Stimulated activated CD8-positive, alpha-beta memory T cell treated with anti-CD3 and anti-CD28 coated beads, Interleukin-4, amount 100 ng/mL, for 4 hours (primary cell): ENCODE results near the gene TLE5.
"Not testable (repeated sequence)": the region's sequence is repeated elsewhere in the genome, so short reads cannot be mapped to it uniquely, and the experiment has no call there.

Experiments used
- DNase-seq, 2 donors: peaks; one replicate each; pipeline ENCODE4 v3.0.0-alpha.2; 2020; ENCODE audit warnings: low read depth in 2 of 2, low spot score in 1 of 2

The TLE5 gene

DNA sequence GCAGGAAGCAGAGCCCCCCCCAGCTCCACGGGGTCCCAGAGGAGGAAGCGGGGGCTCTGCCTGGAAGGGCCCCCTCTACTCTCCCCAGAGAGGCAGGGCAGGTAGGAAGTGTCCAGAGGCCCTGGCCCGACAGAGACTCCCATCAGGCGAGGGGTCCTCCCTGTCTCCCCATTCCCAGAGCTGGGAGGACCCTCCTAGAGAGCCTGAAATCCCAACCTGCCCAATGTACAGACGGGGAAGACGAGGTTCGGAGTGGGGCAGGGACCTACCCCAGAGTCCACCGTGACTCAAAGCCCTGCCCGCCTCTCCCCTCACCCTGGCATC, 34.4 kb downstream of the TLE5 start:
- no peak for DNase-seq

DNA sequence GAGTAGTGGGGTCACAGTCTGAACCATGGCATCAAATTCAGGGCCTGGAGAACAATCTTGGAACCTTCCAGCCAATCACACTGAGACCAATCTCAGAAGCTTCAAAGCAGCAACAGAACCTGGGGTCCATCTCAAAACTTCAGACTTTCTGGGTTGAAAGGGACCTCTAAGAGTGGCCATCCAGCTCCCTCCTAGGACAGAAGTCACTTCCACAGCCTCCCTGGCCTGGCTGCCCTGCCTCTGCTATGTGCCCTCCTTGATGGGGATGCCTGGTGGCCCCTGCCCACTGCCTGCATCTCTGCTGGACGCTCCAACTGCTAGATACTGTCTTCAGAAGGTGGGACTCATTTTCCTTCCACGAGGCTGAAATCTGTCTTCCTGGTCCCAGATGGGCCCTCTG, 35.0 kb downstream of the TLE5 start:
- no peak for DNase-seq

DNA sequence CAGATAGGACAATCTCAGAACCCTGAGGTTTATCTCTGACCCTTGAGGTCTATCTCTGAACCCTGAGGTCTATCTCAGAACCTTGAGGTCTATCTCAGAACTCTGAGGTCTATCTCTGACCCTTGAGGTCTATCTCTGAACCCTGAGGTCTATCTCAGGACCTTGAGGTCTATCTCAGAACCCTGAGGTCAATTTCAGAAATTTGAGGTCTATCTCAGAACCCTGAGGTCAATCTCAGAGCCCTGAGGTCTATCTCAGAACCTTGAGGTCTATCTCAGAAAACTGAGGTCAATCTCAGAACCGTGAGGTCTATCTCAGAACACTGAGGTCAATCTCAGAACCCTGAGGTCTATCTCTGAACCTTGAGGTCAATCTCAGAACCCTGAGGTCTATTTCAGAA, 35.5 kb downstream of the TLE5 start:
- DNase-seq, result no peak

DNA sequence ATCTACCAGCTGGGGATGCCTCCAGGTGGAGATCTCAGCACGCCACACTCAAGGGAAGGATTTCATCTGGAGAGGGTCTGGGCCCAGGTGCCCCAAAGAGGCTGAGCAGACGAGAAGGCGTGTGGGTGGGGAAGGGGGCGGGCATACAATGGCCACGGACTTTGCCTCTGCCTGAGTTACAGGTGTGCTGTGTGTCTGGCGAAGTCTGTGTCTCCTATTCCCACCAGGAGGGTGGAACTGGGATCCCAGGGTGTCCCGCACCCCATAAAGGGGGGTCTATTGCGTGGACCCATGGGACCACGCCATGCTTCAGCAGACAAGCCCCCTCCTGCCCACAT, 36.8 kb downstream of the TLE5 start:
- DNase-seq, result no peak

DNA sequence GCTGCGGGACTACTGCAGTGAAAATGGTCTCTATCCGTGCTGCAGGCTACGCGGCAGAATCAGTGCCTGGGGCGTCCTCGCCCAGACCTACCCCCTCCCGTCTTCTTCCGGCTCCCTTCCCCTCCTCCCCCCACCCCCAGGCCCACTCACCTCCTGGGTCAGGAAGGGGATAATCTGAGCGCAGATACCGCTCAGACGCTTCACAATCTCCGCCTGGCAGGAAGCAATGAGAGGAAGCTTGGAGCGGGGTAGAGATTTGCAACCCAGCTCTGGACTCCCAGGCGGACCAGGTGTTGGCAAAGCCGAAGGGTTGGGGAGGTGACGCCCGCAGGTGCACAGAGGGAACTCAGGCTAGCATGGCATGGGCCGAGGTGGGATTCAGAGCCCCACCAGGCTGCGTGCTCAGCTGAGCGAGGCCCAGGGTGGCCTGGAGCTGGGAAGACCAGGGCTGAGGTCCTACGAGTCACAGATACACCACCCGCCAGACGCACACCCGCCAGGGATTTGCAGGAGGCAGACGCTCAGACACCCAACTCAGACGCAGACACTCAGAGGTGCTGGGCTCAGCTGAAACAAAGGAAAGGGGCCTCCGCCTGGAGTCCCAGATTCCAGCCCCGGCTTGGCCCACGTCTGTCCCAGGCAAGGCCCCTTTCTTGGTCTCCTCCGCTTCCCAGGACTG, 37.3 kb downstream of the TLE5 start:
- no peak for DNase-seq

DNA sequence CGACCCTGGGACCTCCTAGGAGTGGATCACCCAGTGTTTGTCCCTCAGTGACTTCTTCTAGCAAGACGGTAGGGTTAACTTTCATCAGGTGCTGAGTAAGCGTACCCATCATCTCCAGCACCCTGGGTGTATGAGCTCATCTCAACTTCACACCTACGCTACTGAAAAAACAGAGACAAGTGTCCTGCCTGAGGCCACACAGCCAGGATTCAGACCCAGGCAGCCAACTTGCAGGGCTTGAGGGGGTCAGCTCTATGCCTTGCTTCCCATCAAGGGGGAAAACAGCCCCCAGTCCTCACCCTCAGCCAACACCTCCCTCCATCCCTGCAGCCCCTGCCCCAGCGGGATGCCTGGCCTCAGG, 37.8 kb downstream of the TLE5 start:
- no peak for DNase-seq

DNA sequence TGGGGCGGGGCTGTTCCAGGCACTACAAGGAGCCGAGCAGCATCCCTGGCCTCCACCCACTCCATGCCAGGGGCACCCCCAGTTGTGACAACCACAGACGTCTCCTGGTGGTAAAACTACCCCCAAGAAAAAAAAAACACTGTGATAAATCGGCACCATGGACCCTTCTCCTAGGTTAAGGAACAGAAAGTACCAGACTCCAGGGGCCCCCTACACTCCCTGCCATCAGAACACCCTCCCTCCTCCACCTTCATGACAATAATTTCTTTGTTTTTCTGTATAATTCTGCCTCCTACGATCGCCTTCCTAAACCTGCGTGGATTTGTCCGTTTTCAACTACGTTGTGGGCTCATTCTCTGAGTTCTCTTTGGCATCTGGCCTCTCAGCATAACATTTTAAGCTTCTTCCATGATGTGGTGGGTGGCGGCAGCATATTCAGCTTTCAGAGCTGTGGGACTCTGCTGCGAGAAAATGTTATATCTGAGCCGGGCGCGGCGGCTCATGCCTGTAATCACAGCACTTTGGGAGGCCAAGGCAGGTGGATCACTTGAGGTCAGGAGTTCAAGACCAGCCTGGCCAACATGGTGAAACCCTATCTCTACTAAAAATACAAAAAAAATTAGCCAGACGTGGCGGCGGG, 41.9 kb downstream of the TLE5 start:
- no peak for DNase-seq

DNA sequence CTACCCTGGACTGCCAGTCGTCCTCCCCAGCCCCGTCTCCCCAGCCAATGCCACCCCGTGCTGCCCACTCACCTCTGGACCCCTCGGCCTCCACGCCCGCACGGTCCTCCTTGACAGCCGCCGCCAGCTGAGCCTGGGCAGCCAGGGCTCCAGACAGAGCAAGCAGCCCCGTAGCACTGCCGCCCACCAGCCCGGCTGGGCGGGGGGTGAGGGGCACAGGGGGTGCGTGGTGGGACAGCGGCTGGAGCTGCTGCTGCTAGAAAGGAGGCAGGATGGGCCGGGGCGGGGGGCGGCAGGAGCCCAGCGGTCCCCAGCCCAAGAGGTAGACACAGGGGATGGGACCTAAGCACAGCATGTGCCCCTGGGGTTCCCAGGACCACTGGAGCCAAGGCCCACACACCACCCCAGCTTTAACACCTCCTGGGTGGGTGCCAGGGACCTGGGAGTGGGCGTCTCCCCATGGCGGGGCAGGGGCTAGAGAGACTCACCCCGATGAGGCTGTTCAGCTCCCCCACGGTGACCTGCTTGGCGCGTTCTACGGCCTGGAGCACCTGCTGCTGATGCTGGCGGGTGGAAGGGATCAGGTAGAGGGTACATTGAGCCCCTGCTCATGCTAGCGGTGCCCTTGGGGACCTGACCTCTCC, 43.0 kb downstream of the TLE5 start:
- DNase-seq, result no peak

DNA sequence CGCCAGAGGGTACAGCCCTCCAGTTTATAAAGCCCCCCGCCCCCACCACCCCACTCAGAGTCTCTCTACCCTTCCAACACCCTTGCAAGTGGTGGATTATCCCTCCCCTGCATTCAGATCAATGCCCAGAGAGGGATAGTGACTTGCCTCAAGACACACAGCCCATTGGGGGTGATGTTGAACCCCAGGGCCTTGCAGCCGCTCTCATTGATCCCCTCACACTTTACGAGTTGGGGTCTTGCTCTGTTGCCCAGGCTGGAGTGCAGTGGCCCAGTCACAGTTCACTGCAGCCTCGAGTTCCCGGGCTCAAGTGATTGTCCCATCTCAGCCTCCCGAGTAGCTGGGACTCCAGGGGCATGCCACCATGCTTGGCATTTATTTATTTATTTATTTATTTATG, 44.4 kb downstream of the TLE5 start:
- DNase-seq, result no peak

DNA sequence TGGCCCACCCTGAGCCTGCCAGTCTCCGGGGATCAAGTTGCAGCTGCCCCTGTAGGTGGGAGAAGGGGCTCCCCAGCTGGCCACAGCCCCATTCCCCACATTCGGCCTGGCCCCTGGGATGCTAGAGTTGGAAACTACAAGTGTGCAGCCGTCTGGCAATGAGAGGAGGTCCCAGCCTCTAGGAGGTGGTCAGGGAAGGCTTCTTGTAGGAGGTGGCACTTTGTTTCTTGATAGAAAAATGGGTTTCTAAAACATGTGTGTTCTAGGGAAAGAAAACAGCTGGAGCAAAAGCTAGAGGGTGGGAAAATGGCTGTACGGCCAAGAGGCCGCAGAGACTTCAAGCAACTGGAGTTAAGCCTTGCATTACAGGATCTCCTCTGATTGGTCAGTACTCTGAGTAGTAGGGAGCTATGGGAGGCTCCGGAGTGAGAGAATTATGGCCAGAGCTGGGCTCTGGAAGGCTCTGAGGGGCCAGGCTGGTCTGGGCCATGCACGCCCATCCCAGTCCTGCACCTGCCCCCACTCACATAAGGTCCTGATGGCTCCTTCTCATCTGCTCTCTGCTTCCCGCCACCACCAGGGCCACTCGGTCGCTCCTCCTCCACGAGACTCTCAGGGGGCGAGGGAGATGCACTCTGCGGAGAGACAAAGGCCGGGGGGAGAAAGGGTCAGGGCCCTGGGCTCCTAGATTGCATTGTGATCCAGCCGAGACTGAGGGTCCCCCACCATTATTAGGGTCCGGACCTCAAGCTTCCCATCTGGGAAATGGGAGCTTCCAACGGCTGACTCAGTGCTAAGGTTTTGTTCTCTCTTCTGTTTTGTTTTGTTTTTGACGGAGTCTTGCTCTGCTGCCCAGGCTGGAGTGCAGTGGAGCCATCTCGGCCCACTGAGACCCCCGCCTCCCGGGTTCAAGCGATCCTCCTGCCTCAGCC, 46.9 kb downstream of the TLE5 start:
- DNase-seq, result no peak

DNA sequence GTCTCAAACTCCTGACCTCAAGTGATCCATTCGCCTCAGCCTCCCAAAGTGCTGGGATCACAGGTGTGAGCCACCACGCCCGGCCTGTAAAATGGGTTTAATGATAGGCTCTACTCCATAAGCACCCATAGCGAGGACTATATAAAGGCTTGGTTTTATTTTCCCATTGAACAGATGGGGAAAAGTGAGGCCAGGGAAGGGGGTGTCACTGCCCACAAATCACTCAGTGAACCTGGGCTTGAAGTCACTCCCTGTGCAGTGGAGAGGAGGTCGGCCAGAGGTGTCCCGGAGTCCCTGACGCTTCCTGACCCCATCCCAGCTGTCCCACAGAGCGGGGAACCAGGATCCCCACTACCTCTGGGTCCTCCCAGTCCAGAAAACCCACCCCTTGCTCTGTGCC, 48.2 kb downstream of the TLE5 start:
- DNase-seq, result no peak

DNA sequence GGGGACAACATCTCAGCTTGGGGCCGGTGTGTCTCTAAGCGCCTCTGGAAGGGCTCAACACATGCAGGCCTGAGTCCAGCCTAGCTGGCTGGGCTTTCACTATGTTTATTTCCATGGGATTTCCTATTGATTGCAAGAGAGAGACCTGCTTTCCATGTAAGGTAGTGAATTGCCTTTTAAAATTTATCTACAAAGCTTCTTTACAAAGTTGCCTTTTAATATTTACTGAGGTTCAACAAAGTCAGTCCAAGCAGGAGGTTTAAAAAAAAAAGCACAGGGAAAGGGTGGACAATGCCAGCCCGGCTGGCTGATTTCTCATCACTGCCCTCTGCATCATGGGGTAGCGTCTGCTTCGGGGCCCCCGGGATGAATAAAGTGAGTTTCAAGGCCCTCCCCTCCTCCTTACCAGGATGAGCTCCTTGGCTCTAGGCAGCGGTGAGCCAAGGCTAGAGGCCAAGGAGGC, 49.0 kb downstream of the TLE5 start:
- DNase-seq, result no peak

DNA sequence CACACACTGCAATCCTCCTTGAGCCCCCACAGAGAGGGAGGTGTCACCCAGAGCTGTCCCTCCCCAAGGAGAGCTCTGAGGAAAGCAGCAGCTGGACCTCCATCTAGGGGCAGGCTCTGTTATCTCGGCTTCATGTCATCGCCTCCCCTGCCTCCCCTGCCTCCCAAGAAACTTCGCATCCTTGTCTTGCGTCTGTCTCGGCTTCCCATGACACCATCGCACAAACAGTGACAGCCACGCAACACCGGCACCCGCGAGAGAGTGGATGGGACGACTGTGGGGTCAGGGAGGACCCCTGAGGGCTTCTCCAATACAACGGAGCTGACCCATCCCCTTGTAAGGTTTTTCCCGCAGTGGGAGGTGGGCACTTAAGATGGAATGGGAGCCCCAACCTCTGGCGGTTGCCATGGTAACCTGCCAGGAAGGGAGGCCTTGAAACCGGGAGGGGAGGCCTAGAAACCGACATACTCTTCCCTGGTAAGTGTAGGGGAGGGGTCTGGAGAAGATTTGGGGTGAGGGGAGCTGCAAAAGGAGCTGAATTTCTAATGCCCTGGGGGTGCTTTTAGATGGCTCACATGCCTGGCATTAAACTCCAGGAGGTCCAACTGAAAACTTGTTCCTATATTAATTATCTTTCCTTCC, 49.6 kb downstream of the TLE5 start:
- DNase-seq, result no peak

DNA sequence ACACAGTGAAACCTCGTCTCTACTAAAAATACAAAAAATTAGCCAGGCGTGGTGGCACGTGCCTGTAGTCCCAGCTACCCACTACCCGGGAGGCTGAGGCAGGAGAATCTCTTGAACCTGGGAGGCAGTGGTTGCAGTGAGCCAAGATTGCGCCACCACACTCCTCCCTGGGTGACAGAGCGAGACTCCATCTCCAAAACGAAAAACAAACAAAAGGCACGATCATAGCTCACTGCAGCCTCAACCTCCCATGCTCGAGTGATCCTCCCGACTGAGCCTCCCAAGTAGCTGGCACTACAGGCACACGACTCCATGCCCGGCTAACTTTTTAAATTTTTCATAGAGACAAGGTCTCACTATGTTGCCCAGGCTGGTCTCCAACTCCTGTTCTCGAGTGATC, 50.2 kb downstream of the TLE5 start:
- DNase-seq, result not testable (repeated sequence)

DNA sequence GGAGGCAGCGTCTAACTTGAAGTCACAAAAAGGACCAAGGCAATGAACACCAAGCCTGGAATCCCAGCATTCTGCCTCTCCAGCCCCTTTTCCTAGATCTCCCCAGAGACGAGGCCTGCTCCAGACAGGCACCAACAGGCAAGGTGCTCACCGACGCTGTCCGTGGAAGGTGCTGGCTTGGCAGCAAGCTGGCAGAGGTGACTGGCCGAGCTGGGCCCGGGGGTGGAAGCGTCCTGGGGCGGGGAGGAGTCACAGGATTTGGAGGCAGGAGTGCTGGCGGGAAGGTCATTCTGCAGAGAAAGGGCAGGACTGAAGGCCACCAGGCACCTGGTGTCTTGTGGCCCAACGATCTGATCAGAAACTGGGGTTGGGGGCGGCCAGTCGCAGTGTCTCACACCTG, 51.4 kb downstream of the TLE5 start:
- no peak for DNase-seq

DNA sequence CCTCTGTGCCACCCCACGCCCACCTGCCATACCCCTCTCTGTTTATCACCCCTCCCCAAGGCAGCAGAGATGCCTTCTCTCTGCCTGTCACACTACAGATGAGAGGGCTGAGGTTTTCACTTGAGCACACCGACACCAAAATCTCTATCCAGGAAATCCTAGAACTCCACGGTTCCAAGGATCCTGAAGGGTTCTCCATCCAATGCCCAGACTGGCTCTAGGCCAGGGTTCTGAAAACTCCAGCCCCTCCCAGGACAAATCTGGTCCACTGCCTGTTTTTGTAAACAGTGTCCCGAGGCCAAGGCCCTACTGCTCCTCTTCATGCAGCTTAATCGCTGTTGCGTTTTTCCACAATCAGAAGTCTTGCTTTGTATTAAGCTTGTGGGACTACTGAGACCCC, 53.3 kb downstream of the TLE5 start:
- no peak for DNase-seq

DNA sequence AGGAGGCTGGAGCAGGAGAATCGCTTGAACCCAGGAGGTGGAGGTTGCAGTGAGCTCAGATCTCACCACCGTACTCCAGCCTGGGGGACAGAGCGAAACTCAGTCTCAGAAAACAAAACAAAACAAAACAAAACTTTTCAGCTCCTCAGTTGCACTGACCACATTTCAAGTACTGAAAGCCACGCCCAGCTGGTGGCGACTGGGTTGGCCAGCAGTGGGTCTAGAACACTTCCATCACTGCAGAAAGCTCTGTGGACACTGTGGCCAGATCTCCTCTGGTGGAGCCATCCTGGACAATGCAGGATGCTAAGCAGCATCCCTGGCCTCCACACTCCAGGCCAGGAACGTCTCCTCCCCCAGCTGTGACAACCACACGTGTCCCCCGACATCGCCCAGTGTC, 54.3 kb downstream of the TLE5 start:
- no peak for DNase-seq

DNA sequence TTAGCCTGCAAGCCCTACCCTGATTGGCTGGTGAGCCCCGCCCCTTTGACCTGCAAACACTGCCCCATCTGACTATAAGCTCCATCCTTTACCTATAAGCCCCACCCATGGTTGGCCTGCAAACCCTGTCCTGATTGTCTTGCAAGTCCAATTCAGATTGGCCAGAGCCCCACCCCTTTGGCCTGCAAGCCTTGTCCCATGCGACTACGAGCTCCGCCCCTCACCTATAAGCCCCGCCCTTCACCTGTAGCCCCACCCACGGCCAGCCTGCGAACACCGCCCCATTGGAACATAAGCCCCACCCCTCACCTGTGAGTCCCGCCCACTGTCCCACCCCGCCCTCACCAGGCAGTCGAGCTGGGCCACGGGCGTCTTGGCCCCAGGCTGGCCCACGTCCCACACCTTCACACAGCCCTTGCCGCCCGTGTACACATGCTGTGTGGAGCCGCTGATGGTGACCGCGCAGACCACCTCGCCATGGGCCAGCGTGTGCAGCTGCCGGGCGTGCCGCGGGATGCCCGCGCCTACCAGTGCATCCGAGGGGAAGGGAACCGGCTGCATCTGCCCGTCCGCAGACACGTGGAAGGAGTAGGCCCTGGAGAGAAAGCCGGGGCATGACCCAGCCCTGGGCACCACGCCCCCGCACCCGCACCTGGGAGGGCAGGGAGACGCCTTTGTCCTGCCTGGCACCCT, 56.1 kb downstream of the TLE5 start:
- DNase-seq, result no peak

DNA sequence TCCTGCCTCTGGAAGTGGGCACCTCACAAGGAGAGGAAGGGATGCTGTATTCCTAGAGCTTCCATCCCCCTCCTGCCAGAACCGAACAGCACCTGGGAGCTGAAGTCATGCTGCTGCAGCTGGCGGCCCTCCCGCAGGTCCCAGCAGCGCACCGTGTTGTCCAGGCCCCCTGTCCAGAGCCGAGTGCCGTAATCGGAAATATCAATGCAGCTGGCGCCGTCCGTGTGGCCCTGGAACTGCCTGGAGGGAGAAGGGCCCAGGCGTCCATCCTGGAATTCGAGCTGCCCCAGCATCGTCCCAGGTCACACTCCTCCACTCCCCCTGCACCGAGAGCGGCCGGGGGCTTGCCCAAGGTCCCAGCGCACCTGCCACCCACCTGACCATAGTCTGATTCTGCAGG, 57.0 kb downstream of the TLE5 start:
- no peak for DNase-seq

DNA sequence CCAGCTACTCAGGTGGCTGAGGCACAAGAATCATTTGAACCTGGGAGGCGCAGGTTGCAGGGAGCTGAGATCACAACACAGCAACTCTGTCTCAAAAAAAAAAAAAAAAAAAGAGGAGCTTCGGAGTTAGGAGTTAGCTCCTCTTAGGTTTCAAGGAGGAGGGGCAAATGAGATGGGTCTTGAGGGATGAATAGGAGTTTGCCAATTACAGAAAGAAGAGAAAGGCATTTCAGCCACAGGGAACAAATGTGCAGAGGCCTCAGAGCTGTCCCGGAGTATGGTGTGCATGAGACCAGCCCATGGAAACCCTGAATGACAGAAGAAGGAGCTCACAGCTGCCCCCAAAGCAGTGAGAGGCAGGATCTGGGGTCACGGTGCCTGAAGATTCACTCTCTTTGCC, 57.8 kb downstream of the TLE5 start:
- DNase-seq, result no peak

DNA sequence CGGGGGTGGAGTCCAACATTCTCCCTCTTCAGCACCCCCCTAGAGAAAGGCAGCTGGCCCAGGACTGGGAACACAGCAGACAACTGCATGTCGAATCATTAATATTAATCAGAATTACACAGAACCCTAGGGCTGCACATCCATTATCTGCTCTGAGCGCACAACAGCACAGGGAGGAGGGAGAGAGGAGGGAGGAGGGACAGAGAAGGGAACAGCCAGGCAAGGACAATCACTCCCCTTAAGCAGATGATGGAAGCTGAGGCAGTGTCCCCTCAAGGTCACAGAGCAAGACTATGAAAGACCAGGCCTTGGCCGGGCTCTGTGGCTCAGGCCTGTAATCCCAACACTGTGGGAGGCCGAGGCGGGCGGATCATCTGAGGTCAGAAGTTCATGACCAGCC, 59.2 kb downstream of the TLE5 start:
- DNase-seq, result no peak
